Common myeloid progenitor, CD34-positive (primary cell): ENCODE measurements around the gene ASAP3.

ENCODE experiments used
- CTCF ChIA-PET: fragments of 350-600 bp; sonication (Branson Sonifier 250); formaldehyde crosslinking; loops from one replicate; lab custom pipeline; 2021; ENCODE audit warnings: antibody characterized with exemption; lab: Charles Lee
- POLR2A ChIA-PET: fragments of 350-600 bp; sonication (Branson Sonifier 250); formaldehyde crosslinking; loops from one replicate; lab custom pipeline; 2021; ENCODE audit warnings: antibody characterized with exemption; lab: Charles Lee
- DNase-seq, 3 donors: peaks; one replicate each; pipeline versions ENCODE4 v3.0.0 to v3.0.0-alpha.2; 2013
- H3K27ac ChIP-seq, 2 experiments: 1 replicate in 1 of 2; 2 replicates in 1 of 2; pipeline ENCODE4 v1.7.0; 2013; ENCODE audit warnings: inconsistent platforms in 2 of 2, low read length in 2 of 2, mild to moderate bottlenecking in 2 of 2, low read depth in 1 of 2, moderate library complexity in 1 of 2; ENCODE audit not compliant: severe bottlenecking in 2 of 2, insufficient read depth in 1 of 2, poor library complexity in 1 of 2
- H3K27me3 ChIP-seq, 5 experiments: replicated peaks in 2 of 5; 1 replicate in 3 of 5; 2 replicates in 2 of 5; pipeline versions ENCODE4 v1.6.1 to v1.7.0; 2013; ENCODE audit warnings: low read length in 4 of 5, mild to moderate bottlenecking in 2 of 5, moderate library complexity in 2 of 5, inconsistent platforms in 1 of 5; ENCODE audit not compliant: insufficient read depth in 5 of 5, control insufficient read depth in 4 of 5
- H3K36me3 ChIP-seq, 4 experiments: 1 replicate in 2 of 4; 2 replicates in 2 of 4; pipeline versions ENCODE4 v1.6.1 to v1.7.0; 2013; ENCODE audit warnings: low read length in 3 of 4, control low read depth in 1 of 4, mild to moderate bottlenecking in 1 of 4; ENCODE audit not compliant: control insufficient read depth in 4 of 4, insufficient read depth in 4 of 4
- H3K4me1 ChIP-seq, 4 experiments: 1 replicate in 3 of 4; 2 replicates in 1 of 4; pipeline versions ENCODE4 v1.6.1 to v1.7.1; 2013; ENCODE audit warnings: low read length in 3 of 4, mild to moderate bottlenecking in 3 of 4, control low read depth in 1 of 4, inconsistent platforms in 1 of 4, moderate library complexity in 1 of 4; ENCODE audit not compliant: control insufficient read depth in 4 of 4, insufficient read depth in 4 of 4; ENCODE audit errors: control extremely low read depth in 1 of 4
- H3K4me3 ChIP-seq, 7 experiments: 1 replicate in 4 of 7; 2 replicates in 3 of 7; pipeline versions ENCODE4 v1.5.1 to v1.7.0; 2013; ENCODE audit warnings: mild to moderate bottlenecking in 7 of 7, low read length in 6 of 7, moderate library complexity in 6 of 7, inconsistent platforms in 2 of 7, low read depth in 2 of 7, control low read depth in 1 of 7; ENCODE audit not compliant: insufficient read depth in 4 of 7, control insufficient read depth in 1 of 7; ENCODE audit errors: extremely low read depth in 1 of 7
- H3K9me3 ChIP-seq, 5 experiments: 1 replicate in 4 of 5; 2 replicates in 1 of 5; pipeline versions ENCODE4 v1.6.1 to v1.7.1; 2013; ENCODE audit warnings: low read length in 4 of 5, mild to moderate bottlenecking in 2 of 5, inconsistent platforms in 1 of 5, low read depth in 1 of 5, moderate library complexity in 1 of 5; ENCODE audit not compliant: control insufficient read depth in 4 of 5, insufficient read depth in 2 of 5; ENCODE audit errors: control extremely low read depth in 1 of 5
- WGBS: methylation state at CpG from one replicate; pipeline ENCODE4 v1.1.5; 2013; ENCODE audit not compliant: insufficient coverage; 5-methylcytosine and 5-hydroxymethylcytosine counted together

ASAP3 gene

GRCh38 chr1:23529146-23530086 is 45.4 kb upstream of the ASAP3 start:
- DNase-seq = no peak
- Histone ChIP-seq H3K27me3 (no peaks in the 10 kb centered on the region), H3K36me3 (peaks cover 0 to 5% (median 0%) of the 10 kb centered on the region in 4 experiments), H3K4me3 (peak overlapping the region in 6 of 7 experiments; percentile 10 to 78 (median 74)), H3K9me3 (no peaks in the 10 kb centered on the region), H3K27ac (no peak overlapping the region), H3K4me1 (peaks cover 43 to 96% (median 87%) of the 10 kb centered on the region in 4 experiments)
- CTCF ChIA-PET = interaction anchor here (1.0 to 7.7 kb wide), 6 partner anchors 11 to 108 kb away, joined by 3 to 98 read pairs (median 17); no protein-coding TSS in a partner anchor
- 60% methylated on average over 6 of the region's 8 CpGs for WGBS
- POLR2A ChIA-PET = no interaction called here

- peak; percentile 87 to 94 (median 92) for DNase-seq
- no peaks in the 10 kb centered on the region for H3K9me3 ChIP-seq
- H3K27me3 ChIP-seq = no peaks in the 10 kb centered on the region
- WGBS = 0% methylated on average over 3 of the region's 9 CpGs
- H3K27ac ChIP-seq = peak overlapping the region in 1 of 2 experiments; percentile 67
- ChIA-PET CTCF (interaction anchor here (0.9 to 7.7 kb wide), 9 partner anchors 10 to 109 kb away, joined by 3 to 98 read pairs (median 15); partner anchors contain the start of gene ASAP3), POLR2A (no interaction called here)
- H3K4me1 ChIP-seq = peaks cover 42 to 94% (median 89%) of the 10 kb centered on the region in 4 experiments
- peaks cover 0 to 6% (median 0%) of the 10 kb centered on the region in 4 experiments for H3K36me3 ChIP-seq
- H3K4me3 ChIP-seq = peak overlapping the region in 6 of 7 experiments; percentile 7 to 72 (median 40)
These were observed 44.4 kb upstream of the ASAP3 start for GRCh38 chr1:23528250-23528978.

- no peak for DNase-seq
- H3K4me1 ChIP-seq = peaks cover 42 to 89% (median 85%) of the 10 kb centered on the region in 4 experiments
- H3K36me3 ChIP-seq = peaks cover 0 to 6% (median 0%) of the 10 kb centered on the region in 4 experiments
- peak overlapping the region in 2 of 7 experiments; percentile 1 to 20 for H3K4me3 ChIP-seq
- 46% methylated on average over 4 of the region's 6 CpGs for WGBS
- POLR2A ChIA-PET = no interaction called here
- no peaks in the 10 kb centered on the region for H3K9me3 ChIP-seq
- no peaks in the 10 kb centered on the region for H3K27me3 ChIP-seq
- no peak overlapping the region for H3K27ac ChIP-seq
- CTCF ChIA-PET = interaction anchor here (0.9 to 7.7 kb wide), 9 partner anchors 9 to 110 kb away, joined by 3 to 98 read pairs (median 15); partner anchors contain the start of gene ASAP3
These were observed 43.9 kb upstream of the ASAP3 start for GRCh38 chr1:23527900-23528249.

GRCh38 chr1:23527366-23527765 is 43.4 kb upstream of the ASAP3 start:
- Histone ChIP-seq H3K27ac (no peak overlapping the region), H3K27me3 (no peaks in the 10 kb centered on the region), H3K36me3 (peaks cover 0 to 6% (median 0%) of the 10 kb centered on the region in 4 experiments), H3K4me3 (no peak overlapping the region), H3K9me3 (no peaks in the 10 kb centered on the region), H3K4me1 (peaks cover 42 to 87% (median 83%) of the 10 kb centered on the region in 4 experiments)
- ChIA-PET POLR2A (no interaction called here), CTCF (interaction anchor here (0.9 to 7.7 kb wide), 9 partner anchors 9 to 110 kb away, joined by 3 to 98 read pairs (median 15); partner anchors contain the start of gene ASAP3)
- no peak for DNase-seq
- WGBS = 94% methylated on average over 4 of the region's 7 CpGs

GRCh38 chr1:23526329-23527041 is 42.5 kb upstream of the ASAP3 start:
- Histone ChIP-seq H3K27me3 (no peaks in the 10 kb centered on the region), H3K27ac (no peak overlapping the region), H3K9me3 (no peaks in the 10 kb centered on the region), H3K4me1 (peaks cover 33 to 81% (median 76%) of the 10 kb centered on the region in 4 experiments), H3K4me3 (peak overlapping the region in 1 of 7 experiments; percentile 9), H3K36me3 (peaks cover 0 to 14% (median 4%) of the 10 kb centered on the region in 4 experiments)
- ChIA-PET CTCF (interaction anchor here (1.2 to 7.7 kb wide), 8 partner anchors 8 to 111 kb away, joined by 3 to 98 read pairs (median 16); no protein-coding TSS in a partner anchor), POLR2A (no interaction called here)
- DNase-seq = no peak
- WGBS = 96% methylated on average over 6 of the region's 8 CpGs

- WGBS = 44% methylated on average over 4 of the region's 5 CpGs
- CTCF ChIA-PET = interaction anchor here (0.9 to 7.7 kb wide), 7 partner anchors 10 to 113 kb away, joined by 3 to 98 read pairs (median 6); no protein-coding TSS in a partner anchor
- DNase-seq = peak in 2 of 3 donors; percentile 69 to 76
- Histone ChIP-seq H3K4me3 (peak overlapping the region in 4 of 7 experiments; percentile 13 to 50 (median 32)), H3K36me3 (peaks cover 0 to 18% (median 7%) of the 10 kb centered on the region in 4 experiments), H3K27ac (peak overlapping the region in 1 of 2 experiments; percentile 60), H3K4me1 (peaks cover 33 to 75% (median 69%) of the 10 kb centered on the region in 4 experiments), H3K27me3 (no peaks in the 10 kb centered on the region), H3K9me3 (no peaks in the 10 kb centered on the region)
- POLR2A ChIA-PET = interaction anchor here (1.0 to 1.4 kb wide), 2 partner anchors 32 to 41 kb away, joined by 3 to 8 read pairs; no protein-coding TSS in a partner anchor
These were observed 41.7 kb upstream of the ASAP3 start for GRCh38 chr1:23525558-23526250.
